Activated gamma-delta T cell treated with Interleukin-2 at 50 U/mL for 16 hours (primary cell): Measurements from ENCODE around the gene PTPRJ.

Source experiments
- DNase-seq: peaks from one replicate; pipeline ENCODE4 v3.0.0-alpha.2; 2020

The PTPRJ gene

GRCh38 chr11:47997063-47998053 lies 17.0 kb downstream of the PTPRJ start:
- DNase-seq = no peak

DNA sequence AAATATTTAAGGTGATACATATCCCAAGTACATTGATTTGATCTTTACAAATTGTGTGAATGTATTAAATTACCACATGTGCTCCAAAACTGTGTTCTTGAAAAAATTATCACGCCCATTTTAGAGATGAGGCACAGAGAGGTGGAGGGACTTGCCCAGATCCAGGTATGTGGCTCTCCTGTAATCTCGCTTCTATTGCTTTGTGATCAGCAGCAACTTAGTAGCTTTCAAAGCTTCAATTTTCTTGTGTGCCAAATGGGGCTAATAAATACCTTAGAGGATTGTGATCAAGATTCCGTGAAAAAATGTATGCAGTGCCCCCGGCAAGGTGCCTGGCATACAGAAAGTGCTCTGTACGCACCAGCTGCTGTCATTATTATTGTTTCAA lies 18.0 kb downstream of the PTPRJ start:
- no peak for DNase-seq

- DNase-seq = no peak
Measured at GRCh38 chr11:47998733-47999359, 18.5 kb downstream of the PTPRJ start.

GRCh38 chr11:48000432-48000831 lies 20.1 kb downstream of the PTPRJ start:
- no peak for DNase-seq

GRCh38 chr11:48001438-48002021 lies 21.2 kb downstream of the PTPRJ start:
- DNase-seq = peak; percentile 83

DNA sequence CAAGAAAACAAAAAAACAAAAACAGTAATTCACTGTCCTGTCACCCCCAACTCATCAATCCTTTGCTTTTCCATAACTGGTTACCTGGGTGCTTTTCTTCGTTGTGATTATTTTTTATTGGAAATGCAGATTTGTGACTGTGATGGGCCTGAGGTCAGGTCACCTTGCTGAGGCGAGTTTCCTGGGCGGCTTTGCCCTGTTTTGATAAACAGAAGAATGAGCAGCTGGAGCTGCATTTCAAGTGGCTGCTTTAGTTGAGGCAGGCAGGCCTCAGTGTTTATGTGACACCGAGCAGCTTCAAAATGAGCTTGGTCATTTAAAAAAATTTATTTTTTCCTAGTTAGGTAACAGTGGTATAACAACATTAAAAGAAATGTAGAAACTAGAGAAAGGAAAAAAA lies 22.2 kb downstream of the PTPRJ start:
- no peak for DNase-seq

GRCh38 chr11:48003926-48004325 lies 23.6 kb downstream of the PTPRJ start:
- no peak for DNase-seq

GRCh38 chr11:48004456-48004855 lies 24.1 kb downstream of the PTPRJ start:
- no peak for DNase-seq

GRCh38 chr11:48005136-48005535 lies 24.8 kb downstream of the PTPRJ start:
- no peak for DNase-seq

DNA sequence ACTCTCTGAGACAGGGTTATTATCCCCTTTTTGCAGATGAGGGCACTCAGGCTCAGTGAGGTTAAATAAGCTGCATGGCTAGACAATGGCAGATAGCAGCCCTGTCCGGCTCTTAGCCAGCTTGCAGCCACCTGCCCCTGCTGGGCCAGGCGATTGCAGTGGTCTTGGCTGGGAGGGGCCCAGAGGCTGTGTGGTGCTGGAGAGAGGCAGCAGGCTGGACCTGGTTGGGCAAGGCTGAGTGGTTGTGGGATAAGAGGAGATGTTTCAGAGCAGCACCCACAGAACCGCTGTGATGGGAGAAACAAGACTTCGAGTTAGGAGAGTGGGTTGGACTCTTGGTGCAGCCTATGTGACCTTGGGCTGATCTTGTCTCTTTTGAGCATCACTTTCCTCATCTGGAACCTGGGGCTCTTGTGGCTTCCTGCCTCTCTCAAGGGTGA lies 25.5 kb downstream of the PTPRJ start:
- no peak for DNase-seq

GRCh38 chr11:48006301-48006992 lies 26.1 kb downstream of the PTPRJ start:
- DNase-seq = no peak

- no peak for DNase-seq
Measured at GRCh38 chr11:48007677-48008076, 27.3 kb downstream of the PTPRJ start.

DNA sequence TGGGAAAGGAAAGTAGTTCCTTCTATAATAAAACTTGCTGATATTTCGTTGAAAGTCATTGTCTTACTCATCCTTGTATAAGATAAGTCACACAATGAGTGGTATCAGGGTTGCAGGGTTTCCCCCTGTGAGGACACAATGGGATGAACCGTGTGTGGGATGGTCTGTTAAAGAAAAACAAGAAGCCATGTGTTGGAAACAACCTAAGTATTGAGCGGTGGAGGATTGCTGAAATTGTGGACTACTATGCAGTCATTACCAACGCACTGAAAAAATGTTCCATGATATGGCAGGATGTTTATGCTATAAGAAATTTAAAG lies 28.6 kb downstream of the PTPRJ start:
- DNase-seq = no peak

GRCh38 chr11:48011102-48011797 lies 30.9 kb downstream of the PTPRJ start:
- DNase-seq = no peak

- DNase-seq = peak; percentile 64
Measured at GRCh38 chr11:48011798-48012391, 31.5 kb downstream of the PTPRJ start.

GRCh38 chr11:48013269-48013901 lies 33.0 kb downstream of the PTPRJ start:
- peak; percentile 56 for DNase-seq

- no peak for DNase-seq
Measured at GRCh38 chr11:48014917-48015316, 34.6 kb downstream of the PTPRJ start.

DNA sequence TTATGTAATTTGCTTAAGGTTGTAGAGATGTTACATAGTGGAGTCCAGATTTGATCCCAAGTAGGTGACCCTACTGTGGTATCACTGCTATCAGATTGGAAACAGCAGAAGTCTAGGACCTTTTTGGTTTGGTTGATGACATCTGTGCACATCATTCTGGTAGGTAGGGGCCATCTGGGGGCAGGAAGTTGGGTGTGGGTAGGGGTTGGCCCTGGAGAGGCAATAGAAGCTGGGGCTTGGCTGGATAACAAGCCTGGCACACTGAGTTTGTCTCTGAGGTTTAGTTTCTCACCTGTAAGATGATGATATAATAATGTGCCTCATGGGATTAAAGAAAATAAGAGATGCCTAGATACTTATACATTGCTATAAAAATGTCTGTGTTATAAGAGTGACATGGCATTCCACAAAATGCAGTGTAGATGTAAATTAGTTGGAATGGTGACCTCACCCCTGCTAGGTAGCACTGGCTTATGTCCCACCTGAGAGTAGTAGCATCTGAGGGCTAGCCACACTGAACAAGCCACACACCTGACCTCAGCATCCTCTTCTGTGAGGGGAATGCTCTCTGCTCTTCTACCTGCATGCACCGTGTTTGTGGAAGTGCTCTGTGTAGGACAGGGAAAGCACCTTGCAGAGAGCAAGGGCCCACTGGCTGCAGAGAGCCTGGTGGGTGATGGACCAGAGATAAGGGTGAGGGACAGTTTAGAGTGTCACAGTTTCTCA lies 36.9 kb downstream of the PTPRJ start:
- peak; percentile 49 for DNase-seq

DNA sequence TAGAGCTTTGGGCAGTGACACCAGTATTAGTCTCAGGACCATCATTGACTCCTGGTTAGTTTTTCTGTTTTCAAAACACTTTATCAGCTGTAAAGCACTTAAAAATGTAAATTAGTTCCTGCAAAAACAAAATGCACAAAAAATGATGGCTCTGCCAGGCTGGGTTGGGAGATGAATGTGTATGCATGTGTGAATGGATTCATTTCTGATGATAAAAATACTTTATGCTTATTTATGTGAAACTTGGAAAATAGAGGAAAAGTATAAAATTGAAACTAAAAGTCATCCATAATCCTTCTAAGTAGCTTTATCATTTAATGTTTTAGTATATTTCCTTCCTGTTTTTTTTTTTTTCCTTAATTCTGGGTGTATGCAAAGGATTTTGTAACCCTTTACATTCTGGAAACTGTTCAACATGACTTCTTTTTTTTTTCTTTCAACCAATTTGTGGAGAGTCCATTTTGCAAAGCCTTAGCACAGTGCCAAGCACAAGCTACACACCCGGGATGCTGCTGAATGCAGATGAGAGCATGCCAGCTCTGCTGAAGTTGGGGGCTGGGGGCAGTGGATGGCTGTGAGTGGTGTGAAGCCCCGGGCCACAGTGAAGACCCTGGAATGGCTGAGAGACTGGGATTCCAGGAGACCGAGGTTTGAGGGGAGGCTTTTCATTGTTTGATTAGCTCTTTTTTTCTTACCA lies 37.6 kb downstream of the PTPRJ start:
- no peak for DNase-seq

DNA sequence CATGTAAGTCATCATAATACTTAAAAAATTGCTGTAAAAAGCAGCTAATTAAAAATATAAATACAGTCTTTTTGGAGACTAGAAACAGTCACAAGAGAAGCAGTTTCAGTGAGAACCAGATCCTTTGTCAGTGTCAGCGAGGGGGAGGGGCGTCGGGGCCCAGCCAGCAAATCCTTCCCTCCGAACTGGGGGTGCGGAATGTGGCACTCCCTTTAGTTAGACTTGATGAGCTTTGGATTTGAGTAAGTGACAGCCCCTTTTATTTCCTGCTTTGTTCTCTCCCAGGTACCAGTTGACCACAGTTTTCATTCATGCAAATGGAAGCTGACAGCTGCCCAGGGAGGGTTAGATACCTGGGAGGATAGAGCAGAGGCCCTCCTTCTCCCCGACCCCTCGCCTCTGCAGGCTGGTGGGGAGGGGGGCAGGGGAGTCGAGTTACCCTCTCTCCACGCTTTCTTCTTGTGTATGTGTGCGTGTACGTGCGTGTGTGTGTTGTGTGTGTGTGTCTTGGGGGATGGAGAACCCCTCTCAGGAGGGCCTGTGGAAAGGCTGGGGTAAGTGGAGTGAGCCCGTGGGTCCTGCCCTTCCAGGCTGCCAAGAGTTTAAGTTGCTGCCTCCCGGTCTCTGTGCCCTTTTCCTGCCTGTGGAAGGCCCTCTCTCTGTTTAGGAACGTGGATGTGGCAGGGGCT lies 38.3 kb downstream of the PTPRJ start:
- DNase-seq = no peak
